IMR-90 (cell line): Measurements from ENCODE around the gene GPSM3. TPM values are rescaled to one million over a fixed set of nuclear protein-coding genes. Genes with fewer than 3 reads are reported as not detected.

Experiments
- ATAC-seq: fragments of 200-7000 bp; cut with Tn5 transposase; 2 replicates; pipeline ENCODE4 v1.9.1; 2020; ENCODE audit warnings: low read depth, mild to moderate bottlenecking, moderate library complexity
- BruUV-seq: library from RNA; stranded (reverse); fragments of 400-500 nt; replicated peaks from 2 replicates; lab custom pipeline; 2021; lab: Mats Ljungman, UMichigan
- CTCF ChIA-PET: fragments of 300-600 bp; formaldehyde crosslinking; extraction: SDS; loops from one replicate; lab custom pipeline; 2021; ENCODE audit warnings: antibody characterized with exemption; lab: Yijun Ruan, JAX
- POLR2A ChIA-PET: fragments of 300-600 bp; sonication (Branson Sonifier 250); formaldehyde crosslinking; loops from one replicate; lab custom pipeline; 2022; ENCODE audit warnings: antibody characterized with exemption; ENCODE audit not compliant: unreplicated experiment; lab: Charles Lee
- DNase-seq: peaks from one replicate; pipeline ENCODE4 v3.0.0; 2013
- H2AFZ ChIP-seq: replicated peaks from 2 replicates; pipeline ENCODE3; 2013; ENCODE audit warnings: low read length, mild to moderate bottlenecking; ENCODE audit not compliant: poor library complexity
- H2AK5ac ChIP-seq: 2 replicates; pipeline ENCODE4 v1.6.1; 2013; ENCODE audit warnings: low read depth, low read length, inconsistent platforms
- H2AK9ac ChIP-seq: replicated peaks from 2 replicates; pipeline ENCODE3; 2013; ENCODE audit warnings: mild to moderate bottlenecking, low read depth, low read length, moderate library complexity; ENCODE audit not compliant: poor library complexity
- H2BK120ac ChIP-seq: 2 replicates; pipeline ENCODE4 v1.6.1; 2013; ENCODE audit warnings: low read depth, low read length, inconsistent platforms
- H2BK15ac ChIP-seq: 3 replicates; pipeline ENCODE4 v1.6.1; 2013; ENCODE audit warnings: low read depth, low read length, inconsistent platforms
- H2BK20ac ChIP-seq: 2 replicates; pipeline ENCODE4 v1.6.1; 2013; ENCODE audit warnings: low read depth, mild to moderate bottlenecking, inconsistent platforms, low read length, moderate library complexity
- H2BK5ac ChIP-seq: 2 replicates; pipeline ENCODE4 v1.6.1; 2013; ENCODE audit warnings: mild to moderate bottlenecking, low read depth, low read length, inconsistent platforms; ENCODE audit not compliant: poor library complexity, severe bottlenecking
- H3K14ac ChIP-seq: replicated peaks from 2 replicates; pipeline ENCODE4 v1.6.1; 2013; ENCODE audit warnings: low read depth, low read length, inconsistent platforms
- H3K18ac ChIP-seq: 2 replicates; pipeline ENCODE4 v1.6.1; 2013; ENCODE audit warnings: low read depth, low read length, control low read depth
- H3K23ac ChIP-seq: 2 replicates; pipeline ENCODE4 v1.6.1; 2013; ENCODE audit warnings: low read depth, low read length, inconsistent platforms
- H3K27ac ChIP-seq: 2 replicates; pipeline ENCODE4 v1.5.1; 2013; ENCODE audit warnings: mild to moderate bottlenecking, control low read depth, low read length; ENCODE audit not compliant: insufficient read depth
- H3K27me3 ChIP-seq: 2 replicates; pipeline ENCODE4 v1.6.1; 2013; ENCODE audit warnings: low read length; ENCODE audit not compliant: control insufficient read depth, insufficient read depth
- H3K36me3 ChIP-seq: 2 replicates; pipeline ENCODE4 v1.6.1; 2013; ENCODE audit warnings: low read length, mixed read lengths; ENCODE audit not compliant: control insufficient read depth, insufficient read depth
- H3K4ac ChIP-seq: 2 replicates; pipeline ENCODE4 v1.6.1; 2013; ENCODE audit warnings: low read depth, low read length, inconsistent platforms
- H3K4me1 ChIP-seq: 2 replicates; pipeline ENCODE4 v1.6.1; 2013; ENCODE audit warnings: low read length, mixed read lengths; ENCODE audit not compliant: control insufficient read depth, insufficient read depth
- H3K4me2 ChIP-seq: 2 replicates; pipeline ENCODE4 v1.6.1; 2013; ENCODE audit warnings: low read depth, mild to moderate bottlenecking, control low read depth, low read length, moderate library complexity
- H3K4me3 ChIP-seq: 2 replicates; pipeline ENCODE4 v1.5.1; 2013; ENCODE audit warnings: low read depth, mild to moderate bottlenecking, control low read depth, low read length, moderate library complexity; ENCODE audit not compliant: insufficient read depth
- H3K56ac ChIP-seq: 2 replicates; pipeline ENCODE4 v1.6.1; 2013; ENCODE audit warnings: low read length, inconsistent platforms; ENCODE audit not compliant: insufficient read depth; ENCODE audit errors: extremely low read depth
- H3K79me1 ChIP-seq, 2 experiments: 2 replicates each; pipeline ENCODE4 v1.6.1; 2013; ENCODE audit warnings: low read length in 2 of 2, inconsistent platforms in 1 of 2, low read depth in 1 of 2
- H3K9ac ChIP-seq: 2 replicates; pipeline ENCODE4 v1.6.1; 2013; ENCODE audit warnings: low read depth, low read length, control low read depth
- H3K9me1 ChIP-seq: 2 replicates; pipeline ENCODE4 v1.6.1; 2013; ENCODE audit warnings: low read length, inconsistent platforms; ENCODE audit not compliant: insufficient read depth
- H3K9me3 ChIP-seq: 2 replicates; pipeline ENCODE4 v1.6.1; 2013; ENCODE audit warnings: low read length; ENCODE audit not compliant: control insufficient read depth, insufficient read depth
- H4K20me1 ChIP-seq: 2 replicates; pipeline ENCODE4 v1.6.1; 2013; ENCODE audit warnings: low read length, inconsistent platforms; ENCODE audit not compliant: insufficient read depth
- H4K5ac ChIP-seq: 2 replicates; pipeline ENCODE4 v1.6.1; 2013; ENCODE audit warnings: mild to moderate bottlenecking, low read depth, low read length, control low read depth
- H4K8ac ChIP-seq, 2 experiments: 2 replicates each; pipeline ENCODE4 v1.6.1; 2013; ENCODE audit warnings: low read depth in 2 of 2, low read length in 2 of 2, control low read depth in 1 of 2, inconsistent platforms in 1 of 2
- H4K91ac ChIP-seq: 2 replicates; pipeline ENCODE4 v1.6.1; 2013; ENCODE audit warnings: low read depth, low read length, inconsistent platforms; ENCODE audit not compliant: insufficient read depth
- CEBPB ChIP-seq: IDR thresholded peaks from 2 replicates; pipeline ENCODE4 v1.6.1; 2012; ENCODE audit warnings: low read depth, low read length, improper control_type of control experiment
- CHD1 ChIP-seq: IDR thresholded peaks from 2 replicates; pipeline ENCODE4 v1.6.1; 2012; ENCODE audit warnings: low read depth, low read length, improper control_type of control experiment
- MAFK ChIP-seq: IDR thresholded peaks from 2 replicates; pipeline ENCODE4 v1.6.1; 2012; ENCODE audit warnings: low read depth, low read length, improper control_type of control experiment
- RFX5 ChIP-seq: IDR thresholded peaks from 2 replicates; pipeline ENCODE4 v1.8.0; 2012; ENCODE audit warnings: low read depth, mild to moderate bottlenecking, low read length, moderate library complexity
- WGBS, 2 experiments: methylation state at CpG; one replicate each; pipeline versions ENCODE4 v1.1.5 to v1.1.7; 2013; ENCODE audit warnings: missing lambda C conversion rate in 2 of 2; ENCODE audit not compliant: insufficient read length in 1 of 2; ENCODE audit errors: extremely low coverage in 2 of 2; 5-methylcytosine and 5-hydroxymethylcytosine counted together
- dilution Hi-C: fragments of 300-500 bp; cut with HindIII; formaldehyde crosslinking; loops from one replicate; pipeline ENCODE4 v1.14.3; 2018; ENCODE audit warnings: low sequenced_read_pairs; ENCODE audit not compliant: unreplicated experiment
- in situ Hi-C: fragments of 300-500 bp; cut with MboI; formaldehyde crosslinking; loops from 3 replicates; pipeline ENCODE4 v1.14.3; 2019; ENCODE audit warnings: low sequenced_read_pairs, inconsistent platforms, mixed read lengths
- intact Hi-C: fragments of 100-400 bp; cut with micrococcal nuclease; formaldehyde crosslinking; loops from 2 replicates; pipeline ENCODE4 v1.10.0; 2022
- polyA plus RNA-seq, 3 experiments: library from polyadenylated mRNA; depleted of rRNA; stranded (reverse); fragments of >200 nt; gene quantifications; 2 replicates each; pipeline ENCODE4 v1.2.3, GENCODE V29; 2012; ENCODE audit warnings: low replicate concordance in 1 of 3
- total RNA-seq: library from RNA; depleted of rRNA; stranded (reverse); fragments of >200 nt; gene quantifications from 2 replicates; pipeline ENCODE4 v1.2.3, GENCODE V29; 2012

The GPSM3 gene
- total and polyA plus RNA-seq, 2 of the 4 experiments (the other 2 are of a cell fraction): 3.0 to 9.8 TPM

GRCh38 chr6:32214126-32214525 lies 21.7 kb upstream of the GPSM3 start:
- no peaks in the 10 kb centered on the region for H3K36me3 ChIP-seq
- no peak overlapping the region for H3K27ac ChIP-seq
- no peaks in the 10 kb centered on the region for H3K79me1 ChIP-seq
- intact Hi-C loops (no loop called here), dilution Hi-C loops (no loop called here), in situ Hi-C loops (no loop called here)
- no peaks in the 10 kb centered on the region for H3K9me3 ChIP-seq
- no peak for TF ChIP-seq CHD1
- TF ChIP-seq CEBPB: no peak
- no peak for TF ChIP-seq MAFK
- TF ChIP-seq RFX5: no peak
- H4K8ac ChIP-seq: no peak overlapping the region
- no peak overlapping the region for H2AK9ac ChIP-seq
- peaks cover 25% of the 10 kb centered on the region for H3K27me3 ChIP-seq
- no peaks in the 10 kb centered on the region for H3K9me1 ChIP-seq
- H3K14ac ChIP-seq: no peak overlapping the region
- H3K4me3 ChIP-seq: no peak overlapping the region
- no peak overlapping the region for H2AFZ ChIP-seq
- POLR2A ChIA-PET: no interaction called here
- H3K9ac ChIP-seq: no peak overlapping the region
- DNase-seq (no peak), ATAC-seq (no peak)
- no peaks in the 10 kb centered on the region for H4K20me1 ChIP-seq
- H4K5ac ChIP-seq: no peak overlapping the region
- CTCF ChIA-PET: no interaction called here
- no peak overlapping the region for H2BK5ac ChIP-seq
- H3K23ac ChIP-seq: no peak overlapping the region
- H3K56ac ChIP-seq: no peak overlapping the region
- H3K18ac ChIP-seq: no peak overlapping the region
- no peak overlapping the region for H2BK120ac ChIP-seq
- no peak overlapping the region for H2BK20ac ChIP-seq
- H2BK15ac ChIP-seq: no peak overlapping the region
- no peak overlapping the region for H2AK5ac ChIP-seq
- no peaks in the 10 kb centered on the region for H3K4me1 ChIP-seq
- H3K4ac ChIP-seq: no peak overlapping the region
- no peak overlapping the region for H3K4me2 ChIP-seq
- no CpG with 5 or more reads among the region's 3 CpGs for WGBS, 2 experiments
- no peak overlapping the region for H4K91ac ChIP-seq
- BruUV-seq: no TSS peak
